Muscle of leg (tissue), 11 donors: ENCODE data around the gene SYNPO2. TPM values are rescaled to one million over a fixed set of nuclear protein-coding genes. Genes with fewer than 3 reads are reported as not detected.

Experiments used
- DNase-seq: peaks from one replicate; pipeline ENCODE4 v3.0.0; 2013
- H3K27ac ChIP-seq: one replicate; pipeline ENCODE4 v1.5.1; 2013; ENCODE audit warnings: mild to moderate bottlenecking, low read length, control low read depth
- H3K27me3 ChIP-seq: one replicate; pipeline ENCODE4 v1.6.1; 2013; ENCODE audit warnings: low read length; ENCODE audit not compliant: control insufficient read depth, insufficient read depth
- H3K36me3 ChIP-seq: one replicate; pipeline ENCODE4 v1.6.1; 2013; ENCODE audit warnings: low read length; ENCODE audit not compliant: control insufficient read depth, insufficient read depth
- H3K4me1 ChIP-seq: one replicate; pipeline ENCODE4 v1.6.1; 2013; ENCODE audit warnings: low read length; ENCODE audit not compliant: control insufficient read depth, insufficient read depth
- H3K4me3 ChIP-seq: one replicate; pipeline ENCODE4 v1.5.1; 2013; ENCODE audit warnings: low read length, control low read depth
- H3K9me3 ChIP-seq: replicated peaks from 2 replicates; pipeline ENCODE4 v1.6.1; 2013; ENCODE audit warnings: low read depth, low read length; ENCODE audit not compliant: control insufficient read depth
- WGBS: methylation state at CpG from one replicate; pipeline ENCODE4 v1.1.5; 2013; ENCODE audit warnings: missing lambda C conversion rate; ENCODE audit not compliant: insufficient coverage; 5-methylcytosine and 5-hydroxymethylcytosine counted together
- polyA plus RNA-seq, 8 donors: library from polyadenylated mRNA; unstranded; fragments of 120-200 nt; gene quantifications; one replicate each; pipeline versions ENCODE4 v1.2.1 to v1.2.3, GENCODE V29; 2013; ENCODE audit warnings: inconsistent platforms in 1 of 8, low replicate concordance in 1 of 8; ENCODE audit not compliant: insufficient read length in 8 of 8, insufficient read depth in 1 of 8
- total RNA-seq: library from RNA; stranded (reverse); fragments of 120-200 nt; gene quantifications from one replicate; pipeline ENCODE4 v1.2.4, GENCODE V29; 2013

Gene SYNPO2
- total and polyA plus RNA-seq, 9 donors = 53.6 to 120 (median 93.9) TPM

GRCh38 chr4:119035951-119036737 lies 147.5 kb downstream of the SYNPO2 start:
- peak; percentile 23 for DNase-seq
- Histone ChIP-seq H3K27me3 (no peaks in the 10 kb centered on the region), H3K4me3 (no peak overlapping the region), H3K4me1 (peaks cover 11% of the 10 kb centered on the region), H3K36me3 (peaks cover 7% of the 10 kb centered on the region), H3K27ac (peak overlapping the region; percentile 23), H3K9me3 (no peaks in the 10 kb centered on the region)
- WGBS = no CpG with 5 or more reads among the region's 8 CpGs

- no peaks in the 10 kb centered on the region for H3K9me3 ChIP-seq
- H3K36me3 ChIP-seq = no peaks in the 10 kb centered on the region
- no peaks in the 10 kb centered on the region for H3K27me3 ChIP-seq
- H3K4me3 ChIP-seq = no peak overlapping the region
- WGBS = no CpG with 5 or more reads among the region's 1 CpG
- no peak for DNase-seq
- peaks cover 5% of the 10 kb centered on the region for H3K4me1 ChIP-seq
- H3K27ac ChIP-seq = peak overlapping the region; percentile 39
Observed at GRCh38 chr4:119037709-119038108, 149.1 kb downstream of the SYNPO2 start.

DNA sequence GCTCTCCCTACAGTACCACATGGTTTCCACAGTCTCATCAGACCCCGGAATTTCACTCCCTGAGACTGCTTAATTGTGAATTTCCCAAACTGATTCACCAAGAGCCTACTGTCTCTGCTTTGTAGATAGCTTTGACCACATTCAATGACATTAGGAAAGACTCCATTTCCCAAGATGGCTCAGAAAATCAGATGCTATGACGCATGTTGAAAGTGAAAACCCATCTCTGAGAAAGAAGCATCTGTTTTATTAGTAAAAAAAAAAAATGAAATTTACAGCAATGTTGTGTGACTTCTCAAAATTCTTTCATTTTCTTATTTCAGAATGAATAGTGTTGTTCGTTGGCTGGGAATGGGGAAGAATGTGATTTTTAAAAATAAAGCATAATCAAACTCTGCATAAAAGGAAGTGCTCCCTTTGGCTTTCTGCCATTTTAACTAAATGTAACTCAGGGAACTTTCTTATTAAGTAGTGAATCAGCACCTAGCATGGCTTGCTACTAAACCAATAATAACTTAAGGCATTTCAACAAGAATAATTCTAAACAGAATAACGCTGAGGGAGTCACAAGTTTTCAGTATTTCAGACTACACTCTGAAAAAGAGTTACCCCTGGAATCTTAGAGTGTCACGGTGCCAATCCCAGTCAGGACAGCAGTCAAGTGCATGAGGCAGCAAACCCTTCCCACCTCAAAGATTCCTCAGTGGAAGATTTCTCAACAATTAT lies 149.6 kb downstream of the SYNPO2 start:
- H3K4me3 ChIP-seq = no peak overlapping the region
- H3K4me1 ChIP-seq = peaks cover 3% of the 10 kb centered on the region
- no peaks in the 10 kb centered on the region for H3K27me3 ChIP-seq
- H3K27ac ChIP-seq = peak overlapping the region; percentile 39
- H3K36me3 ChIP-seq = no peaks in the 10 kb centered on the region
- 93% methylated on average over 3 of the region's 5 CpGs for WGBS
- no peak for DNase-seq
- H3K9me3 ChIP-seq = no peaks in the 10 kb centered on the region

DNA sequence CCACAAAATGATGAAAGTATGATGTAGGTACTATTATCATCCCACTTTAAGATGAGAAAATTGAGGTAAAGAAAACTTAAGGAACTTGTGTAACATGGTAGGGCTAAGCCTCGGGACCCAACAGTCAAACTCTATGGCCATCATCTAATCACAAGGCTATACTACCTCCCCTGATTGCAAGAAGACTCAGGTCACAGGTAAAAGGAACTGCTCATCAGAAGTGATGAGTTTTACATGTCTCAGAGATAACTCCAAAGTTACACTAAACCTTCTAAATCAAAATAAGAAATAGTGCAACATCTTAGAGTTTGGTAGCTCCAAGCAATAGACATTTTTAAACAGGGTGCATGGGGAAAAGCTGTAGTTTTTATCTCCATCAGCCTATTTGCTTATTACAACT lies 150.5 kb downstream of the SYNPO2 start:
- no CpG with 5 or more reads among the region's 1 CpG for WGBS

DNA sequence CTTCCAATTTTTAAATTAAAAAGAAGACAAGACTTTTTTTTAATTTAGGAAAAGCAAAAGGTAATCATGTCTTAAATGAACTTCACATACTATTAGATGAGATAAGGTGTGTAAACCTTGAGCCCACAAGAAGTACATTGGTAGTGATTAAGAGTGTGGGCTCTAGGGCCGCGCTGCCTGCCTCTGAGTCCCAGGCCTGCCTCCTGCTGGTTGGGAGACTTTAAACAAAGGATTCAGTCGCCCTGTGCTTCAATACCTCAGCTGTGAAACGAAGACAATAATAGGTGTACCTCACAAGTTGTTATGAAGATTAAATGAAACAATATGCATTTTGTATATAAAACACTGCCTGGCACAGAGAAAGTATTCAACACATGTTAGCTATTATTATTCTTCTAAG lies 151.1 kb downstream of the SYNPO2 start:
- Histone ChIP-seq H3K27ac (no peak overlapping the region), H3K9me3 (no peaks in the 10 kb centered on the region), H3K4me3 (no peak overlapping the region), H3K4me1 (peaks cover under 1% of the 10 kb centered on the region), H3K36me3 (no peaks in the 10 kb centered on the region), H3K27me3 (no peaks in the 10 kb centered on the region)
- no CpG with 5 or more reads among the region's 4 CpGs for WGBS
- no peak for DNase-seq

More for the DNA sequence above, 150.5 kb downstream of the SYNPO2 start:
- Histone ChIP-seq H3K4me3 (no peak overlapping the region), H3K36me3 (no peaks in the 10 kb centered on the region), H3K9me3 (no peaks in the 10 kb centered on the region), H3K27me3 (no peaks in the 10 kb centered on the region), H3K27ac (no peak overlapping the region), H3K4me1 (peaks cover 3% of the 10 kb centered on the region)
- no peak for DNase-seq

DNA sequence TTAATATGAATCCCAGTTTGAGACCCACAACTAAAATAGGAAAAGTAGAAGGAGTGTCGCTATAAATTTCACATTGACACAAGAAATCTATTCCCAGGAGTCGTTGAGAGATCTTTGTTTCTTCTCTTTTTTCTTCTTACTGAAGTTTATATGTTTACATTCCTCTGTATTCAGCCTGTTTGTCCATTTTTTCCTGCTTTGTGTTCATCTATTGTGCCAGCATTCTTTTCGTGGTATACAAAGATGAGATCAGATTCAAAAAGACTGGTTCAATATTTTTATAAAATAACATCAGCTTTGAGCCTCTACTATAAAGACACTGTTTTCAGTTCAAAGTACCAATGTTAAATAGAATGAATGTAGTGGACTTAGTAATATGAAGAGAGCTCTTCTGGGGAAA lies 151.6 kb downstream of the SYNPO2 start:
- H3K4me3 ChIP-seq = no peak overlapping the region
- H3K27me3 ChIP-seq = no peaks in the 10 kb centered on the region
- H3K36me3 ChIP-seq = no peaks in the 10 kb centered on the region
- no peaks in the 10 kb centered on the region for H3K9me3 ChIP-seq
- H3K4me1 ChIP-seq = no peaks in the 10 kb centered on the region
- peak overlapping the region; percentile 36 for H3K27ac ChIP-seq
- no CpG with 5 or more reads among the region's 3 CpGs for WGBS
- no peak for DNase-seq

DNA sequence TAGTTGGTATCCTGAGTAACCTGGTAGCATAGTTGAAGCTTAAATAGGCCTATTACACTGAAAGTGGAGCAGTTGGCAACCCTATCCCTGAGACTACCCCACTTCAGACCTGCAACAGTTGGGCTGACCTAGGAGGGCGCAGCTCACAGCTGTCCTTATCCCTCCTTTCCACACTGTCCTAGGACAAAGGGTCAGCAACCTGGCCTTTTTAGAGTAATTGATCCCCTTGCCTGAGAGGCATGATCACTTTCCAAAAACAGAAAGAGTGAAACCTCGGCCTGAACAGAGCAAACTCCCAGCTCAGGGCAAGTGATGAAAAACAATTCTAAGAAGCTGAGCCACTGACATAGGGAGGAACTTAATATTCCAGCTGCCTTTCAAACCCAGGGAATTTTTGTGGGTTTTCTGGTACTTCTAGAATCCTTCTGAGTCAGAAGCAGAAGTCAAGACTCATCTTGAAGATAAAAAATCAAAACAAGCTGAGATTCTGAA lies 152.1 kb downstream of the SYNPO2 start:
- Histone ChIP-seq H3K4me3 (no peak overlapping the region), H3K36me3 (no peaks in the 10 kb centered on the region), H3K9me3 (no peaks in the 10 kb centered on the region), H3K27ac (peak overlapping the region; percentile 36), H3K27me3 (no peaks in the 10 kb centered on the region), H3K4me1 (no peaks in the 10 kb centered on the region)
- WGBS = 83% methylated on average over 1 of the region's 2 CpGs
- DNase-seq = peak; percentile 54

DNA sequence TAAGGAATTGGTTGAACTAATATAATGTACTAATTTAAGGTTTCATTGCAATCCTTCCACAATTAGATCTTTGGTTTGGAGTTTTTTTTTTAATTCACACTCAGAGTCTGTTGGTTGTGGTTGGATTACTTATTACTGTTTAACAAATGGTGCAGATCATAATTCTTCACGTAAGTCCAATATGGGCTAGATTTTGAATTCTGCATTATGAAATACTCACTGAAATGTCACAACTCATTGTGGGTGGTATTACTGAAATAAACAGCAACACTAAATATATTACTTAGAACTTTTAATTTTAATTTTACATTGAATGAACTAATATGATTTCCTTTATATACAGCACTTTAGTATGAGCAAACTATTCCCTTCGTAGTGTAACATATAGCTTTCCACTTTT lies 152.7 kb downstream of the SYNPO2 start:
- Histone ChIP-seq H3K9me3 (no peaks in the 10 kb centered on the region), H3K4me1 (no peaks in the 10 kb centered on the region), H3K27ac (peak overlapping the region; percentile 36), H3K27me3 (no peaks in the 10 kb centered on the region), H3K36me3 (no peaks in the 10 kb centered on the region), H3K4me3 (no peak overlapping the region)
- no CpG with 5 or more reads among the region's 2 CpGs for WGBS
- no peak for DNase-seq

- 0% methylated on average over 3 of the region's 6 CpGs for WGBS
- no peaks in the 10 kb centered on the region for H3K36me3 ChIP-seq
- peaks cover under 1% of the 10 kb centered on the region for H3K4me1 ChIP-seq
- no peak overlapping the region for H3K4me3 ChIP-seq
- peak; percentile 85 for DNase-seq
- H3K27me3 ChIP-seq = no peaks in the 10 kb centered on the region
- H3K9me3 ChIP-seq = no peaks in the 10 kb centered on the region
- H3K27ac ChIP-seq = no peak overlapping the region
Observed at GRCh38 chr4:119041951-119042560, 153.4 kb downstream of the SYNPO2 start.

DNA sequence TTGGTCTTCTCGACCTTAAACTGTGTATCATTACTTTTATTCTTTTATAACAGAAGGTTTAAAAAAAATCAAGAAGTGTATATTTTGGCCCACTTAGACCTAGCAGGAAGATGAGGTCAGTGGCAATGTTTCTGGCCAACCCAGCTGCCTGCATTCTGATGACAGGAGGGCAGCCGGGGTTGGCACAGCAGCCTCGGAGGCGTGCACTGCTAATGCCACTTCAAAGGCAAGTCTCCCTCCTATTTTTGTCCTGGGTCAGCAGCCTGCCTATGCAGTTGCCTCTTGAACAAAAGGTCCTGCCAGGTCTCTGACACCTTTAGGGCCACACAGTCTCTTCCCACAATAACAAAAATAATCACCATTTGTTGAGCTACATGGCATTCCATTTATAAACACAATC lies 157.6 kb downstream of the SYNPO2 start:
- Histone ChIP-seq H3K4me3 (no peak overlapping the region), H3K36me3 (no peaks in the 10 kb centered on the region), H3K4me1 (peaks cover 2% of the 10 kb centered on the region), H3K27me3 (no peaks in the 10 kb centered on the region), H3K27ac (peak overlapping the region; percentile 43), H3K9me3 (no peaks in the 10 kb centered on the region)
- WGBS = 24% methylated on average over 3 of the region's 4 CpGs
- DNase-seq = peak; percentile 75
